ELR (cell line): ENCODE measurements around the gene ARHGAP32.

Experiments
- DNase-seq: peaks from one replicate; pipeline ENCODE4 v3.0.0-alpha.2; 2015; ENCODE audit warnings: low read depth

Gene ARHGAP32

GRCh38 chr11:129115652-129116586, 76.2 kb downstream of the ARHGAP32 start:
- DNase-seq: peak; percentile 69

DNA sequence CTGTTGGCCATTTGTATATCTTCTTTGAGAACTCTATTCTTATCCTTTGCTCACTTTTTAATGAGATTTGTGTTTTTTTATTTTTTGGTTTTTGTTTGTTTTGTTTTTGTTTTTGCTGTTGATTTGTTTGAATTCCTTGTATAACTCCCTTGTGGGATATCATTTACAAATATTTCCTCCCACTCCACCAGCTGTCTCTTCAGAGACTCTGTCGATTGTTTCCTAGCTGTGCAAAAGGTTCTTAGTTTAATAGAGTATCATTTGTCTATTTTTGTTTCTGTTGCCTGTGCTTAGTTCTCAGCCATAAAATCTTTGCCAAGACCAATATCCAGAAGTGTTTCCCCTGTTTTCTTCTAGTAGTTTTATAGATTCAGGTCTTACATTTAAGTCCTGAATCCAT, 82.4 kb downstream of the ARHGAP32 start:
- no peak for DNase-seq

GRCh38 chr11:129106788-129107187, 85.3 kb downstream of the ARHGAP32 start:
- DNase-seq: no peak

DNA sequence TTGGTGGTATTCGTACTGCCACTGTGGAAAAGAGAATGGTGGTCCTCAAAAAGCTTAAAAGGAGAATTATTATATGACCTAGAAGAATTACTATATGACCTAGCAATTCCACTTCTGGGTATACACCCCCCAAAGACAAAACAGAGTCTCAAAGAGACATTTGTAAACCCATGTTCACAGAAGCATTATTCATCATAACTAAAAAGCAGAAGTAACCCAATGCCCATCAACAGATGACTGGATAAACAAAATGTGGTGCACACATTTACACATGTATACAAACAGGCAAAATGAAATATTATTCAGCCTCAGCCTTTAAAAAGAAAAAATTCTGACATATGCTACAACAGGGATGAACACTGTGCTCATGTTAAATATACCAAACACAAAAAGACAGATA, 89.4 kb downstream of the ARHGAP32 start:
- no peak for DNase-seq

- no peak for DNase-seq
Observed at GRCh38 chr11:129102225-129102624, 89.9 kb downstream of the ARHGAP32 start.

DNA sequence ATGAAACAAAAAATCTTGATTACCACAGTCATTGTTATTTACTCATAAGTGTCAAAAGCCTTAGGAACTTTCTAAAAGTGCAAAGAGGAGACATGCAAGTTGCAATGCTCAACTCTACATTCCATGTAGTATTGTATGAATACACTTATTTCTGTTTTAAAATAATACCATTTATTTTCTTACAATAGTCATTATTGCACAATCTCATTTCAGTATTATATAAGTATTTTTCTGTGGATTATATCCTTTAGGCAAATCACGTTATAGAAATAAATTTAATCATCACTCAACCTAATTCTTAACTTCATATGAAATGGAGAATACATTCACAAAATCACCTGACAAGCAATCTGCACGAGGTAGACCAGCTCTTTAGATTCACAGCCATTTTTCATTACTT, 98.8 kb downstream of the ARHGAP32 start:
- DNase-seq: no peak

DNA sequence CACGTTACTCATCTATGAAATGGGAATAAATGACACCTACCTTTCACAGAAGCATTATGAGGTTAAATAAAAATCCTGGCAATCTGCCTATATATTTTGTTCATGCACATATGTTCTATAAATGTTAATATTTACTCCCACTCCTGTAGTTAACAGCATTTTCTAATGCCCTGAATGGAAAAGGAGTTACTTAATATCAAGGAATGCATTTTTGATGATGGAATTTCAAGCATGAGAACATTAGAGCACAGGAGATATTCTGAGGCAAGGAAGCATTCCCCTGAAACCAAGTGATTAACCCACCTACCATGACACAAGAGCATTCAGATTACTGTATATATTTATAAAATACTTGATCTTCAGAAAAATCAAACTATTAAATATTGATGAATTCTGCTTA, 102.1 kb downstream of the ARHGAP32 start:
- DNase-seq: peak; percentile 3

DNA sequence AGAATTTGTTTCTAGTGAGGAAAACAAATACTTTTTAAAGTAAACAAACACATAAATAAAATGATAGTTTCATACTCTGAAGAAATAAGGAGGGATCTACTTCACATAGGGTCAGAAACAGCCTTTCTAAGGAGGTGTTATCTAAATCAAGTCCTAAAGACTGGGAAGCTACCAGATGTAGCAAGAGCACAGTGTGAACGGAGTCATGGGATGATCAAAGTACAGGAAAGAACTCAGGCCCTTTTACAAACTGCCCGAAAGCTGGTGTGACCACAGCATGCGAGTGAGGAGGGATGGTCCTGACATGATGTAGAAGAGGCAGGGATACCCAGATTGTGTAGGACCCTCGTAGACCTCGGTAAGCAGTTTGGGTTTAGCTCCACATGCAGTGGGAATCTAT, 102.8 kb downstream of the ARHGAP32 start:
- no peak for DNase-seq

GRCh38 chr11:129086976-129087375, 105.1 kb downstream of the ARHGAP32 start:
- DNase-seq: no peak

- DNase-seq: no peak
Observed at GRCh38 chr11:129077191-129077590, 114.9 kb downstream of the ARHGAP32 start.

- DNase-seq: no peak
Observed at GRCh38 chr11:129075757-129076156, 116.4 kb downstream of the ARHGAP32 start.

DNA sequence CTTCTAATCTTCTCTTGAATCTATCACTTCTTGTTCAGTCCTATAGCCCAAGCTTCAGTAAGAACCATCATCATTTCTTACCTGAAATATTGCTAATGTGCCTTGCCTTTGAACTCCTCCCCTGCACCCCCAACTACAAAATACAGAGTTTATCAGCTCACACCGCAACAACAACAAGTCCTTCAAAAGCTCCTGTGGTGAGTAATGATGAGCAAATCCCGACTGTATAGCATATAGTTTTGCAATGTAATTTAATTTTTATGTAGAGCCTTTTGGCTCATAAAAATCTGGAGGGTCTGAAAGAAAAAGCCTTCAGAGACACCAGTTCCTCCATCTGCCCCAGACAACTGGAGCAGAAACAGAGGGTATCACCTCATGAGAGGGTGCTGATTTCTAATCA, 124.7 kb downstream of the ARHGAP32 start:
- DNase-seq: peak; percentile 64

DNA sequence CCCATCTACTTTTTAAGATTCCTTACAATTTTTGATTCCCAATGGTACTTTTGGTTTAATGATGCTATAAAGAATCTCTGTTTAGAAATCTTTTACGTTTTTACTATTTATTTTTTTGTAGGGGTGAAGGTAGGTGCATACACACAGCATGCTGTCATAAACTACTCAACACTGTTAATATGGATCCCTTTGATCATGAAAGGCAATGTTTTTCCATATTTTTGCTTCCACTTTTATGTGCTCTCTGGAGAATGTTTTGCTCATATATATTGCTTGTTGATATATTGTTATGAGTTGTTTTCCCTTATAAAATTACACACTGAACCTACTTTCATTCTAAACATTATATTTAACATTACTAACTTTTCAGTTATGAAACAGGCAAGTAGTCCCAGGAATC, 125.9 kb downstream of the ARHGAP32 start:
- no peak for DNase-seq

DNA sequence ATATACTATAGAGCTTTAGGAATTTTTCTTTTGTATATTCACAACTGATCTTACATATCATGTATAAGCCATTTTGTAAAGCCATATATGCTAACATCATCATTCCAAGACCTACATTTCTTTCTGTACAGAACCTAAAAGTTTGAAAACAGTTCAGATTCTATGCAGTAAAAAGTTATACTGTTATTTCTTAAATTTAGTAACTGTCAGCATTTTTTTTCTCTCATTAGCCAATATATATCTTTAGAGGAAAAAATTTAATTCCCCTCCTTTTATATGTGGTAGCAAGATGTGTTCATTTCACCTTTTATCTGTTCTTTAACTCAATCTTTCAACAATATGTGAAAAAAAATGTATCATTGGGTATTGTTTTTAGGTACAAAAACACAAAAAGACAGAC, 129.0 kb downstream of the ARHGAP32 start:
- no peak for DNase-seq

- DNase-seq: peak; percentile 92
Observed at GRCh38 chr11:129061492-129062230, 130.5 kb downstream of the ARHGAP32 start.

- no peak for DNase-seq
Observed at GRCh38 chr11:129056916-129057315, 135.2 kb downstream of the ARHGAP32 start.

DNA sequence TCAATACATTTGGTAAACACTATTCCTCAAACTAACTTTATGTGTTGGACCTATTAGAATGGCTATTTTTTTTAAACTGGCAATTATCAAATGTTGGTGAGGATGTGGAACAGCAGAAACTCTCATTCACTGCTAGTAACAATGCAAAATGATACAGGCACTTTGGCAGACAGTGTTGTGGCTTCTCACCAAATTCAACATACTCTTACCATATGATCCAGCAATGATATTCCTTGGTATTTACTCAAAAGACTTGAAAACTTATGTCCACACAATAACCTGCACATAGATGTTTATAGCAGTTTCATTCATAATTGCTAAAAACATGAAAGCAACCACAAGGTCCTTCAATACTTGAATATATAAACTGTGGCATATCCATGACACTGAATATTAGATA, 136.9 kb downstream of the ARHGAP32 start:
- DNase-seq: no peak

GRCh38 chr11:129048911-129049310, 143.2 kb downstream of the ARHGAP32 start:
- DNase-seq: no peak

- DNase-seq: no peak
Observed at GRCh38 chr11:129045150-129045549, 147.0 kb downstream of the ARHGAP32 start.

DNA sequence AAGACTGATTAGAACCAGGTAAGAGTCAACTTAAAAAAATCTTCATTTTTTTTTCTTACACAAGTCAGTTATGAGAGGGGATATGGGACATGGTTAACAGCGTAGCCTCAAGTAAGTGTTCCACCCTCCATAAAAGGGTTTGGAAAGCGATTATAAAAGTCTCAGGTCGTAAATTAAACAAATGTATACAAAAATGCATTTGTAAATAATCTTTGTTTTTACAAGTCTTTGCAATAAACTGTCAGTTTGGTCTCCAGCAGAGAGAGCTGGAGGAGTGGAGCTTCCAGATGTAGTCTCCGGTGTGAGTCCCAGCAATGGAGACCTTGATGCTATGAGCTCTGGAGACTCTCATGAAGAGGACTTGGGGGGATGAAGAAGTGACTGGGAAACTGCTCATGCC, 149.6 kb downstream of the ARHGAP32 start:
- DNase-seq: no peak

GRCh38 chr11:129041611-129042018, 150.5 kb downstream of the ARHGAP32 start:
- DNase-seq: peak; percentile 10

- no peak for DNase-seq
Observed at GRCh38 chr11:129040934-129041333, 151.2 kb downstream of the ARHGAP32 start.

GRCh38 chr11:129035244-129035643, 156.9 kb downstream of the ARHGAP32 start:
- DNase-seq: no peak
